K562 (cell line): Measurements from ENCODE around the gene GNAT1. TPM values are rescaled to one million over a fixed set of nuclear protein-coding genes. Genes with fewer than 3 reads are reported as not detected.

ENCODE experiments used
- C11orf30 ChIP-seq: fragments of 450-650 bp; IDR thresholded peaks from 2 replicates; pipeline ENCODE4 v1.6.1; 2016; ENCODE audit warnings: low read depth, mild to moderate bottlenecking
- EGR1 ChIP-seq: fragments of 450-650 bp; conservative IDR thresholded peaks from 2 replicates; pipeline ENCODE4 v1.6.1; 2017; ENCODE audit warnings: mild to moderate bottlenecking
- FIP1L1 ChIP-seq: fragments of 200-400 bp; formaldehyde crosslinking; IDR thresholded peaks from 2 replicates; pipeline ENCODE4 v1.6.1; 2018; ENCODE audit warnings: mild to moderate bottlenecking, low read depth, low read length; ENCODE audit not compliant: poor library complexity, severe bottlenecking
- NFYB ChIP-seq: IDR thresholded peaks from 2 replicates; pipeline ENCODE4 v1.6.1; 2011; ENCODE audit warnings: mild to moderate bottlenecking, moderate library complexity; ENCODE audit not compliant: insufficient read length; ENCODE audit errors: extremely low read depth
- PTRF ChIP-seq: fragments of 450-650 bp; IDR thresholded peaks from 2 replicates; pipeline ENCODE4 v1.6.1; 2016; ENCODE audit warnings: mild to moderate bottlenecking, missing genetic modification characterization, missing compliant biosample characterization
- PYGO2 ChIP-seq: fragments of 450-650 bp; IDR thresholded peaks from 2 replicates; pipeline ENCODE4 v1.6.1; 2016; ENCODE audit warnings: mild to moderate bottlenecking, missing genetic modification characterization, moderate library complexity, missing compliant biosample characterization
- RUNX1 ChIP-seq: sonication (generic); IDR thresholded peaks from 2 replicates; pipeline ENCODE4 v1.6.1; 2016; ENCODE audit warnings: antibody characterized with exemption, low read depth
- TAF1 ChIP-seq: IDR thresholded peaks from 2 replicates; pipeline ENCODE4 v1.6.1; 2011; ENCODE audit warnings: mild to moderate bottlenecking, low read length, moderate library complexity; ENCODE audit not compliant: insufficient read depth, control insufficient read depth, severe bottlenecking; ENCODE audit errors: extremely low read depth
- YY1 ChIP-seq, 3 experiments: IDR thresholded peaks; 2 replicates each; pipeline ENCODE4 v1.6.1; 2011; ENCODE audit warnings: low read length in 2 of 3, mild to moderate bottlenecking in 2 of 3, moderate library complexity in 2 of 3, borderline replicate concordance in 1 of 3, control low read depth in 1 of 3, low read depth in 1 of 3; ENCODE audit not compliant: insufficient read depth in 3 of 3, insufficient replicate concordance in 2 of 3, control insufficient read depth in 1 of 3, insufficient read length in 1 of 3; ENCODE audit errors: extremely low read depth in 1 of 3
- microRNA counts: library from miRNA; unstranded; fragments of <30 nt; microRNA quantifications from one replicate; lab custom pipeline; 2016
- microRNA-seq: library from miRNA; unstranded; fragments of <30 nt; microRNA quantifications from one replicate; pipeline ENCODE4, GENCODE V29; 2018; ENCODE audit warnings: borderline microRNAs expressed
- polyA plus RNA-seq, 8 experiments: library from polyadenylated mRNA; depleted of rRNA in 4 of 8; stranded (reverse) in 5 of 8; unstranded in 3 of 8; fragments of >200 nt; fragmentation: Nextera tagmentation in 2 of 8; fragmentation: Illumina TruSeq in 1 of 8; extraction: Ambion mirVana in 2 of 8; extraction: Trizol in 1 of 8; gene quantifications; 2 replicates each; pipeline versions ENCODE4 v1.2.1 to v1.2.3, GENCODE V29; 2011 to 2014; ENCODE audit warnings: inconsistent platforms in 1 of 8, missing spikeins in 1 of 8
- small RNA-seq: library from RNA; depleted of rRNA; stranded (forward); fragments of <200 nt; gene quantifications from one replicate; pipeline ENCODE3, GENCODE V24; 2014
- total RNA-seq, 7 experiments: library from RNA; depleted of rRNA in 6 of 7; stranded (reverse); fragments of >200 nt in 6 of 7; fragmentation: Illumina TruSeq in 2 of 7; extraction: Trizol in 2 of 7; gene quantifications; 2 replicates each; pipeline versions ENCODE4 v1.2.1 to v1.2.3, GENCODE V29; 2011 to 2021; ENCODE audit warnings: low replicate concordance in 1 of 7
- TF ChIP-seq, protein P1 (sequence below), 2 experiments: fragments of 450-650 bp in 1 of 2; sonication (generic) in 1 of 2; formaldehyde crosslinking; conservative IDR thresholded peaks; 2 replicates each; pipeline versions ENCODE4 v1.4.0 to v1.8.1; 2020 to 2022; ENCODE audit warnings: mild to moderate bottlenecking in 1 of 2, missing genetic modification reagents in 1 of 2
- TF ChIP-seq, protein P2 (sequence below): IDR thresholded peaks from 2 replicates; pipeline ENCODE4 v1.6.1; 2016; ENCODE audit warnings: missing genetic modification characterization, missing compliant biosample characterization

GNAT1 gene
- total and polyA plus RNA-seq, 9 of the 15 experiments (the other 6 are each of a cell fraction or from before 2014, with no cell fraction given): not detected

DNA sequence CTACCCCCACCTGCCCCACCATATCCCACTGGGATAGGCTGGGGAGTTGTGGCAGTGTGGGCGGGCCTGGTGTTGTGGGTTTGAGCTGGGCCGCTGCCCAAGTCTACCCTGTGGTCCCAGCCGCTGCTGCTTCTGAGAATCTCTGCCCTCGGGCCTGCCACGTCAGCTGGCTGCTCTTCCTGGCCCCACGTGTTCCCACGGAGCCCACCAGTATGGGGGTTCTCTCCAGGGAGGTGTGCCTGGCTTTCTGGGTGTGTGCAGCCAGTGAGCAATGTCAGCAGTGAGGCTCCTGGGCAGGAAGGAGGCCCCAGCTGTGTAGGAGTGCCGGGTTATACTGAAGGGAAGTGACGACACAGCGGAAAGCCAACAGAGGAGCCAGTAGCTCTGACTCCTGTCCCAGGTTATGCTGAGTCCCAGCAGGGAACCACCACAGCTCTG is 55.1 kb downstream of the GNAT1 start (continued):
- TF ChIP-seq PTRF (tag) (no peak), YY1 (IDR thresholded peaks at IDR 0.05; ENCODE audit: borderline replicate concordance in 1 of 3, control insufficient read depth in 1 of 3, extremely low read depth in 1 of 3, insufficient read depth in 3 of 3, insufficient read length in 1 of 3, insufficient replicate concordance in 2 of 3, low read depth in 1 of 3, low read length in 2 of 3) (no peak), TAF1 (peak; percentile 34), C11orf30 (peak; percentile 52; the same call in 1 of the 2 replicates), PYGO2 (tag) (no peak), NFYB (no peak), EGR1 (no peak; the same call in 1 of the 2 replicates), FIP1L1 (peak; percentile 3), RUNX1 (no peak)
- TF ChIP-seq, protein P1, sequence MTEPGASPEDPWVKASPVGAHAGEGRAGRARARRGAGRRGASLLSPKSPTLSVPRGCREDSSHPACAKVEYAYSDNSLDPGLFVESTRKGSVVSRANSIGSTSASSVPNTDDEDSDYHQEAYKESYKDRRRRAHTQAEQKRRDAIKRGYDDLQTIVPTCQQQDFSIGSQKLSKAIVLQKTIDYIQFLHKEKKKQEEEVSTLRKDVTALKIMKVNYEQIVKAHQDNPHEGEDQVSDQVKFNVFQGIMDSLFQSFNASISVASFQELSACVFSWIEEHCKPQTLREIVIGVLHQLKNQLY (CRISPR knock-in tag; conservative IDR thresholded peaks at IDR 0.05): no peak
- TF ChIP-seq, protein P2, sequence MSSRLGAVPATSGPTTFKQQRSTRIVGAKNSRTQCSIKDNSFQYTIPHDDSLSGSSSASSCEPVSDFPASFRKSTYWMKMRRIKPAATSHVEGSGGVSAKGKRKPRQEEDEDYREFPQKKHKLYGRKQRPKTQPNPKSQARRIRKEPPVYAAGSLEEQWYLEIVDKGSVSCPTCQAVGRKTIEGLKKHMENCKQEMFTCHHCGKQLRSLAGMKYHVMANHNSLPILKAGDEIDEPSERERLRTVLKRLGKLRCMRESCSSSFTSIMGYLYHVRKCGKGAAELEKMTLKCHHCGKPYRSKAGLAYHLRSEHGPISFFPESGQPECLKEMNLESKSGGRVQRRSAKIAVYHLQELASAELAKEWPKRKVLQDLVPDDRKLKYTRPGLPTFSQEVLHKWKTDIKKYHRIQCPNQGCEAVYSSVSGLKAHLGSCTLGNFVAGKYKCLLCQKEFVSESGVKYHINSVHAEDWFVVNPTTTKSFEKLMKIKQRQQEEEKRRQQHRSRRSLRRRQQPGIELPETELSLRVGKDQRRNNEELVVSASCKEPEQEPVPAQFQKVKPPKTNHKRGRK: no peak

MicroRNAs within 50 kb of the gene (microRNA counts, 767-probe panel; counts per million panel counts)
- 1,510 counts per million, percentile 37 among the panel's probes with 10 or more counts for microRNA hsa-miR-566 (lab: Ali Mortazavi, UCI)

Small RNA genes within 50 kb of the gene (microRNA-seq; reads per million reads assigned to microRNA genes)
- gene MIR566 (not detected), gene MIR5787 (not detected)

Small RNA genes within 50 kb of the gene (small RNA-seq; reads per million reads assigned to genes)
- gene MIR566 (not detected), gene MIR5787 (not detected)

Other genes with a start within 250 kb of the GNAT1 start
Only the 7 nearest of the 17 such genes appear.
- 61.3 and 108 TPM in 2 replicates for gene RBM5, start 102.7 kb upstream of the GNAT1 start, total RNA-seq (2014; rRNA removed)
- 92.5 and 100.0 TPM in 2 replicates for gene RBM5, start 102.7 kb upstream of the GNAT1 start, total RNA-seq (2014; rRNA removed; fragmentation: Illumina TruSeq; extraction: Trizol)
- 87.9 and 90.2 TPM in 2 replicates for gene RBM5, start 102.7 kb upstream of the GNAT1 start, total RNA-seq (2015; rRNA removed; fragmentation: Illumina TruSeq; extraction: Trizol)
- 58.4 and 61.3 TPM in 2 replicates for gene RBM5, start 102.7 kb upstream of the GNAT1 start, total RNA-seq (2021)
- gene RBM5, start 102.7 kb upstream of the GNAT1 start, polyA plus RNA-seq (2011; rRNA removed): 153 and 187 TPM in 2 replicates
- gene RBM5, start 102.7 kb upstream of the GNAT1 start, polyA plus RNA-seq (2014; fragmentation: Illumina TruSeq; extraction: Trizol): 75.7 and 86.1 TPM in 2 replicates
- 10 to 100 TPM; 24.5 to 53.3 TPM for gene RBM5, start 102.7 kb upstream of the GNAT1 start, polyA plus RNA-seq (2014; fragmentation: Nextera tagmentation; extraction: Ambion mirVana)
- gene RBM5, start 102.7 kb upstream of the GNAT1 start, polyA plus RNA-seq (2014; rRNA removed): 81.6 and 87.8 TPM in 2 replicates
- gene SEMA3F, start 36.3 kb upstream of the GNAT1 start, total RNA-seq (2014; rRNA removed): 2.0 and 2.3 TPM in 2 replicates
- 0.54 and 0.58 TPM in 2 replicates for gene SEMA3F, start 36.3 kb upstream of the GNAT1 start, total RNA-seq (2014; rRNA removed; fragmentation: Illumina TruSeq; extraction: Trizol)
- gene SEMA3F, start 36.3 kb upstream of the GNAT1 start, total RNA-seq (2015; rRNA removed; fragmentation: Illumina TruSeq; extraction: Trizol): 0.45 and 0.76 TPM in 2 replicates
- gene SEMA3F, start 36.3 kb upstream of the GNAT1 start, total RNA-seq (2021): 2.6 and 3.0 TPM in 2 replicates
- gene SEMA3F, start 36.3 kb upstream of the GNAT1 start, polyA plus RNA-seq (2011; rRNA removed): 2.6 and 3.8 TPM in 2 replicates
- 1.5 and 1.7 TPM in 2 replicates for gene SEMA3F, start 36.3 kb upstream of the GNAT1 start, polyA plus RNA-seq (2014; fragmentation: Illumina TruSeq; extraction: Trizol)
- gene SEMA3F, start 36.3 kb upstream of the GNAT1 start, polyA plus RNA-seq (2014; fragmentation: Nextera tagmentation; extraction: Ambion mirVana): not detected
- gene SEMA3F, start 36.3 kb upstream of the GNAT1 start, polyA plus RNA-seq (2014; rRNA removed): 1.2 and 2.7 TPM in 2 replicates
- gene SLC38A3, start 13.7 kb downstream of the GNAT1 start, total RNA-seq (2014; rRNA removed): 0.09 TPM in 1 of 2 replicates, not detected in the other
- not detected in 2 replicates for gene SLC38A3, start 13.7 kb downstream of the GNAT1 start, total RNA-seq (2014; rRNA removed; fragmentation: Illumina TruSeq; extraction: Trizol)
- not detected in 2 replicates for gene SLC38A3, start 13.7 kb downstream of the GNAT1 start, total RNA-seq (2015; rRNA removed; fragmentation: Illumina TruSeq; extraction: Trizol)
- gene SLC38A3, start 13.7 kb downstream of the GNAT1 start, total RNA-seq (2021): 0.16 and 0.27 TPM in 2 replicates
- gene SLC38A3, start 13.7 kb downstream of the GNAT1 start, polyA plus RNA-seq (2011; rRNA removed): 0.38 and 0.66 TPM in 2 replicates
- gene SLC38A3, start 13.7 kb downstream of the GNAT1 start, polyA plus RNA-seq (2014; fragmentation: Illumina TruSeq; extraction: Trizol): not detected in 2 replicates
- not detected for gene SLC38A3, start 13.7 kb downstream of the GNAT1 start, polyA plus RNA-seq (2014; fragmentation: Nextera tagmentation; extraction: Ambion mirVana)
- not detected in 2 replicates for gene SLC38A3, start 13.7 kb downstream of the GNAT1 start, polyA plus RNA-seq (2014; rRNA removed)
- gene GNAI2, start 44.6 kb downstream of the GNAT1 start, total RNA-seq (2014; rRNA removed): 41.0 and 53.8 TPM in 2 replicates
- 18.6 and 19.5 TPM in 2 replicates for gene GNAI2, start 44.6 kb downstream of the GNAT1 start, total RNA-seq (2014; rRNA removed; fragmentation: Illumina TruSeq; extraction: Trizol)
- gene GNAI2, start 44.6 kb downstream of the GNAT1 start, total RNA-seq (2015; rRNA removed; fragmentation: Illumina TruSeq; extraction: Trizol): 41.1 and 42.7 TPM in 2 replicates
- 55.4 and 60.5 TPM in 2 replicates for gene GNAI2, start 44.6 kb downstream of the GNAT1 start, total RNA-seq (2021)
- gene GNAI2, start 44.6 kb downstream of the GNAT1 start, polyA plus RNA-seq (2011; rRNA removed): 72.2 and 172 TPM in 2 replicates
- gene GNAI2, start 44.6 kb downstream of the GNAT1 start, polyA plus RNA-seq (2014; fragmentation: Illumina TruSeq; extraction: Trizol): 49.3 and 56.1 TPM in 2 replicates
- 1 to 10 TPM; 1.1 to 2.5 TPM for gene GNAI2, start 44.6 kb downstream of the GNAT1 start, polyA plus RNA-seq (2014; fragmentation: Nextera tagmentation; extraction: Ambion mirVana)
- gene GNAI2, start 44.6 kb downstream of the GNAT1 start, polyA plus RNA-seq (2014; rRNA removed): 41.4 and 51.2 TPM in 2 replicates
- gene SEMA3B, start 77.5 kb downstream of the GNAT1 start, total RNA-seq (2014; rRNA removed): 0.82 and 1.1 TPM in 2 replicates
- 0.13 and 0.18 TPM in 2 replicates for gene SEMA3B, start 77.5 kb downstream of the GNAT1 start, total RNA-seq (2014; rRNA removed; fragmentation: Illumina TruSeq; extraction: Trizol)
- 0.29 and 0.30 TPM in 2 replicates for gene SEMA3B, start 77.5 kb downstream of the GNAT1 start, total RNA-seq (2015; rRNA removed; fragmentation: Illumina TruSeq; extraction: Trizol)
- gene SEMA3B, start 77.5 kb downstream of the GNAT1 start, total RNA-seq (2021): 1.8 and 2.2 TPM in 2 replicates
- gene SEMA3B, start 77.5 kb downstream of the GNAT1 start, polyA plus RNA-seq (2011; rRNA removed): 1.3 and 2.5 TPM in 2 replicates
- 0.27 and 0.37 TPM in 2 replicates for gene SEMA3B, start 77.5 kb downstream of the GNAT1 start, polyA plus RNA-seq (2014; fragmentation: Illumina TruSeq; extraction: Trizol)
- gene SEMA3B, start 77.5 kb downstream of the GNAT1 start, polyA plus RNA-seq (2014; fragmentation: Nextera tagmentation; extraction: Ambion mirVana): under 1 TPM in 1 of 2 experiments, not detected in 1; 0.03 TPM
- 1.7 and 2.3 TPM in 2 replicates for gene SEMA3B, start 77.5 kb downstream of the GNAT1 start, polyA plus RNA-seq (2014; rRNA removed)
- not detected in 2 replicates for gene LSMEM2, start 87.5 kb downstream of the GNAT1 start, total RNA-seq (2014; rRNA removed)
- not detected in 2 replicates for gene LSMEM2, start 87.5 kb downstream of the GNAT1 start, total RNA-seq (2014; rRNA removed; fragmentation: Illumina TruSeq; extraction: Trizol)
- not detected in 2 replicates for gene LSMEM2, start 87.5 kb downstream of the GNAT1 start, total RNA-seq (2015; rRNA removed; fragmentation: Illumina TruSeq; extraction: Trizol)
- not detected in 2 replicates for gene LSMEM2, start 87.5 kb downstream of the GNAT1 start, total RNA-seq (2021)
- not detected in 2 replicates for gene LSMEM2, start 87.5 kb downstream of the GNAT1 start, polyA plus RNA-seq (2011; rRNA removed)
- gene LSMEM2, start 87.5 kb downstream of the GNAT1 start, polyA plus RNA-seq (2014; fragmentation: Illumina TruSeq; extraction: Trizol): not detected in 2 replicates
- not detected for gene LSMEM2, start 87.5 kb downstream of the GNAT1 start, polyA plus RNA-seq (2014; fragmentation: Nextera tagmentation; extraction: Ambion mirVana)
- not detected in 2 replicates for gene LSMEM2, start 87.5 kb downstream of the GNAT1 start, polyA plus RNA-seq (2014; rRNA removed)
- gene IFRD2, start 100.8 kb downstream of the GNAT1 start, total RNA-seq (2014; rRNA removed): 75.1 and 91.2 TPM in 2 replicates
- gene IFRD2, start 100.8 kb downstream of the GNAT1 start, total RNA-seq (2014; rRNA removed; fragmentation: Illumina TruSeq; extraction: Trizol): 31.2 and 42.6 TPM in 2 replicates
- gene IFRD2, start 100.8 kb downstream of the GNAT1 start, total RNA-seq (2015; rRNA removed; fragmentation: Illumina TruSeq; extraction: Trizol): 54.4 and 57.2 TPM in 2 replicates
- gene IFRD2, start 100.8 kb downstream of the GNAT1 start, total RNA-seq (2021): 115 and 116 TPM in 2 replicates
- 44.6 and 56.2 TPM in 2 replicates for gene IFRD2, start 100.8 kb downstream of the GNAT1 start, polyA plus RNA-seq (2011; rRNA removed)
- gene IFRD2, start 100.8 kb downstream of the GNAT1 start, polyA plus RNA-seq (2014; fragmentation: Illumina TruSeq; extraction: Trizol): 52.8 and 58.1 TPM in 2 replicates
- gene IFRD2, start 100.8 kb downstream of the GNAT1 start, polyA plus RNA-seq (2014; fragmentation: Nextera tagmentation; extraction: Ambion mirVana): 10 to 100 TPM; 30.5 to 41.0 TPM
- 79.9 and 91.5 TPM in 2 replicates for gene IFRD2, start 100.8 kb downstream of the GNAT1 start, polyA plus RNA-seq (2014; rRNA removed)